Measurements from ENCODE around the gene RAD50. TPM values are rescaled to one million over a fixed set of nuclear protein-coding genes. Genes with fewer than 3 reads are reported as not detected.

The RAD50 gene
- polyA plus RNA-seq, 1 of the 3 experiments (the other 2 are of a cell fraction), result 20.0 TPM

DNA sequence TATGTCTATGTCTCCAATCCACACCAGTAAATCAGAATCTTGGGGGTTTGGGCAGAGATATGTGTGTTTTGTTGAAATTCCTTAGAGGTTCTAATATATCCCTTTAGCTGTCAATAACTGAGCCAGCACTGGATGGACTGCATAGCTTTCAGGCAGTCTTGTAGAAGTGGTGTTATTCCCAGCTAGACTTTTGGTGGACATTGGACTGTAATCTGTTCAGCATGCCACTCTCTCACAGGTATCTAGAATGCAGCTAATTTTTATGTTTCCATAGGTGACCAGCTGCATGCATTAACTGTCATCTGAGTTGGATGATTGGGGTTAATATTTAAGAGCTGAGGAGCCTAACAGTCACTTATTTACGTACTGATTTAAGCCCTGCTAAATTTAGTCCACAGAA, 56.1 kb downstream of the RAD50 start:
- Histone ChIP-seq H3K79me2 (ENCODE audit: insufficient read depth) (no peaks in the 10 kb centered on the region), H3K4me2 (no peak overlapping the region), H3K36me3 (replicated peaks in 1 of 2; ENCODE audit: control insufficient read depth in 1 of 2, insufficient read depth in 2 of 2, low read length in 1 of 2) (peaks cover 75 to 78% of the 10 kb centered on the region in 2 experiments), H3F3A (replicated peaks; ENCODE audit: insufficient read depth) (no peaks in the 10 kb centered on the region), H3K4me1 (ENCODE audit: control insufficient read depth in 1 of 2, insufficient read depth in 2 of 2, low read depth in 1 of 2, low read length in 1 of 2) (no peaks in the 10 kb centered on the region; a peak in 1 of 4 replicates), H3K27ac (ENCODE audit: low read depth in 2 of 2, low read length in 1 of 2) (no peak overlapping the region), H3K9ac (no peak overlapping the region), H3K9me2 (no peaks in the 10 kb centered on the region), H3K27me3 (ENCODE audit: insufficient read depth) (no peaks in the 10 kb centered on the region), H4K20me1 (ENCODE audit: insufficient read depth) (no peaks in the 10 kb centered on the region), H3K9me3 (no peaks in the 10 kb centered on the region), H3K4me3 (ENCODE audit: low read depth in 2 of 2, low read length in 1 of 2) (no peak overlapping the region), H2AFZ (ENCODE audit: low read depth) (no peak overlapping the region)
- ChIA-PET CTCF (no interaction called here), POLR2A (no interaction called here)
- 96% methylated on average over 1 of the region's 1 CpG for WGBS (ENCODE audit: low lambda C conversion rate)
- DNase-seq, result no peak
- TF ChIP-seq NFIC (IDR thresholded peaks at IDR 0.05; ENCODE audit: borderline replicate concordance) (no peak), IRF3 (IDR thresholded peaks at IDR 0.05; ENCODE audit: low read depth, low read length) (no peak), FOSL2 (IDR thresholded peaks at IDR 0.05; ENCODE audit: borderline replicate concordance, low read depth) (no peak), SMC3 (IDR thresholded peaks at IDR 0.05; ENCODE audit: low read depth, low read length) (no peak)

GRCh38 chr5:132621699-132622098, 64.9 kb downstream of the RAD50 start:
- H3K4me2 ChIP-seq, result no peak overlapping the region
- TF ChIP-seq JUND (IDR thresholded peaks at IDR 0.05), result no peak
- no peak for TF ChIP-seq PBX3 (IDR thresholded peaks at IDR 0.05)
- TF ChIP-seq TCF12 (IDR thresholded peaks at IDR 0.05), result no peak
- TF ChIP-seq RCOR1 (IDR thresholded peaks at IDR 0.05; ENCODE audit: low read length), result no peak
- H3K36me3 ChIP-seq (replicated peaks in 1 of 2; ENCODE audit: control insufficient read depth in 1 of 2, insufficient read depth in 2 of 2, low read length in 1 of 2), result peaks cover 47 to 73% of the 10 kb centered on the region in 2 experiments
- no peaks in the 10 kb centered on the region for H3K9me2 ChIP-seq
- no peak overlapping the region for H3K27ac ChIP-seq (ENCODE audit: low read depth in 2 of 2, low read length in 1 of 2)
- no peak overlapping the region for H3K9ac ChIP-seq
- H3K4me1 ChIP-seq (ENCODE audit: control insufficient read depth in 1 of 2, insufficient read depth in 2 of 2, low read depth in 1 of 2, low read length in 1 of 2), result no peaks in the 10 kb centered on the region
- no peak overlapping the region for H2AFZ ChIP-seq (ENCODE audit: low read depth)
- H3F3A ChIP-seq (replicated peaks; ENCODE audit: insufficient read depth), result no peaks in the 10 kb centered on the region
- H3K9me3 ChIP-seq, result no peaks in the 10 kb centered on the region
- ChIA-PET POLR2A (no interaction called here), CTCF (interaction anchor here (0.6 to 1.3 kb wide), 3 partner anchors 25 to 199 kb away, joined by 3 read pairs; no protein-coding TSS in a partner anchor)
- DNase-seq, result no peak
- H3K27me3 ChIP-seq (ENCODE audit: insufficient read depth), result no peaks in the 10 kb centered on the region
- H4K20me1 ChIP-seq (ENCODE audit: insufficient read depth), result no peaks in the 10 kb centered on the region
- H3K79me2 ChIP-seq (ENCODE audit: insufficient read depth), result no peaks in the 10 kb centered on the region
- H3K4me3 ChIP-seq (ENCODE audit: low read depth in 2 of 2, low read length in 1 of 2), result no peak overlapping the region

DNA sequence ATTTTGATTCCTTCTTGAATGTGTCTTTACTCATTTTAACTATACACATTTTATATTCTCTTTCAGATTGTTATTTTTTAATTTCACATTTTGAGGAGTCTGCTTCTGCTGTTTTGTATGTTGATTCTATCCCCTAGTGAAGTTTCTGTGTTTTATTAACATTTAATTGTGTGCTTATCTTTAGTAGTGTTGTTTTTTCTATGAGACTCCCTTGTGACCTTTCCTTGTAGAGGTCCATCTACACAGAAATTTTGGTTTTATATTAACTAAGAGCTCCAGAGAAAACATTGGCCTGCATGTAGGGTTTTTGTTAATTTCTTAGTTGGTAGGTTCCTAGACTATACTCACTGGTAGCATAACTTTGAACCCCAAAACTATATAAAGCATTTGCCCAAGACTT, 65.8 kb downstream of the RAD50 start:
- ChIA-PET CTCF (interaction anchor here (0.9 to 1.4 kb wide), 3 partner anchors 25 to 197 kb away, joined by 3 read pairs; no protein-coding TSS in a partner anchor), POLR2A (no interaction called here)
- Histone ChIP-seq H3K4me1 (ENCODE audit: control insufficient read depth in 1 of 2, insufficient read depth in 2 of 2, low read depth in 1 of 2, low read length in 1 of 2) (no peaks in the 10 kb centered on the region), H3F3A (replicated peaks; ENCODE audit: insufficient read depth) (no peaks in the 10 kb centered on the region), H3K4me3 (ENCODE audit: low read depth in 2 of 2, low read length in 1 of 2) (no peak overlapping the region), H3K27ac (ENCODE audit: low read depth in 2 of 2, low read length in 1 of 2) (no peak overlapping the region), H3K9me2 (no peaks in the 10 kb centered on the region), H3K9ac (no peak overlapping the region), H3K4me2 (no peak overlapping the region), H3K27me3 (ENCODE audit: insufficient read depth) (no peaks in the 10 kb centered on the region), H4K20me1 (ENCODE audit: insufficient read depth) (no peaks in the 10 kb centered on the region), H3K9me3 (no peaks in the 10 kb centered on the region), H2AFZ (ENCODE audit: low read depth) (no peak overlapping the region), H3K36me3 (replicated peaks in 1 of 2; ENCODE audit: control insufficient read depth in 1 of 2, insufficient read depth in 2 of 2, low read length in 1 of 2) (peaks cover 38 to 65% of the 10 kb centered on the region in 2 experiments), H3K79me2 (ENCODE audit: insufficient read depth) (no peaks in the 10 kb centered on the region)
- no peak for DNase-seq
- TF ChIP-seq TEAD4 (IDR thresholded peaks at IDR 0.05; ENCODE audit: borderline replicate concordance, insufficient read depth) (no peak), MXI1 (IDR thresholded peaks at IDR 0.05; ENCODE audit: low read depth, low read length) (no peak), PBX3 (IDR thresholded peaks at IDR 0.05) (no peak), ELF1 (IDR thresholded peaks at IDR 0.05) (no peak), JUND (IDR thresholded peaks at IDR 0.05) (no peak), TCF12 (IDR thresholded peaks at IDR 0.05) (no peak), RCOR1 (IDR thresholded peaks at IDR 0.05; ENCODE audit: low read length) (no peak), IRF3 (IDR thresholded peaks at IDR 0.05; ENCODE audit: low read depth, low read length) (no peak)
- TF ChIP-seq, protein P1, sequence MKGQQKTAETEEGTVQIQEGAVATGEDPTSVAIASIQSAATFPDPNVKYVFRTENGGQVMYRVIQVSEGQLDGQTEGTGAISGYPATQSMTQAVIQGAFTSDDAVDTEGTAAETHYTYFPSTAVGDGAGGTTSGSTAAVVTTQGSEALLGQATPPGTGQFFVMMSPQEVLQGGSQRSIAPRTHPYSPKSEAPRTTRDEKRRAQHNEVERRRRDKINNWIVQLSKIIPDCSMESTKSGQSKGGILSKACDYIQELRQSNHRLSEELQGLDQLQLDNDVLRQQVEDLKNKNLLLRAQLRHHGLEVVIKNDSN (IDR thresholded peaks at IDR 0.05; ENCODE audit: borderline replicate concordance, low read depth), result no peak
- TF ChIP-seq, protein P2, sequence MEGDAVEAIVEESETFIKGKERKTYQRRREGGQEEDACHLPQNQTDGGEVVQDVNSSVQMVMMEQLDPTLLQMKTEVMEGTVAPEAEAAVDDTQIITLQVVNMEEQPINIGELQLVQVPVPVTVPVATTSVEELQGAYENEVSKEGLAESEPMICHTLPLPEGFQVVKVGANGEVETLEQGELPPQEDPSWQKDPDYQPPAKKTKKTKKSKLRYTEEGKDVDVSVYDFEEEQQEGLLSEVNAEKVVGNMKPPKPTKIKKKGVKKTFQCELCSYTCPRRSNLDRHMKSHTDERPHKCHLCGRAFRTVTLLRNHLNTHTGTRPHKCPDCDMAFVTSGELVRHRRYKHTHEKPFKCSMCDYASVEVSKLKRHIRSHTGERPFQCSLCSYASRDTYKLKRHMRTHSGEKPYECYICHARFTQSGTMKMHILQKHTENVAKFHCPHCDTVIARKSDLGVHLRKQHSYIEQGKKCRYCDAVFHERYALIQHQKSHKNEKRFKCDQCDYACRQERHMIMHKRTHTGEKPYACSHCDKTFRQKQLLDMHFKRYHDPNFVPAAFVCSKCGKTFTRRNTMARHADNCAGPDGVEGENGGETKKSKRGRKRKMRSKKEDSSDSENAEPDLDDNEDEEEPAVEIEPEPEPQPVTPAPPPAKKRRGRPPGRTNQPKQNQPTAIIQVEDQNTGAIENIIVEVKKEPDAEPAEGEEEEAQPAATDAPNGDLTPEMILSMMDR (IDR thresholded peaks at IDR 0.05), result no peak
